DLD1 (cell line): ENCODE results near the gene ZDHHC22.

Experiments used
- in situ Hi-C: cut with HindIII; loops from 2 replicates; pipeline ENCODE4 v1.10.0; 2017; ENCODE audit warnings: low sequenced_read_pairs

The ZDHHC22 gene

DNA sequence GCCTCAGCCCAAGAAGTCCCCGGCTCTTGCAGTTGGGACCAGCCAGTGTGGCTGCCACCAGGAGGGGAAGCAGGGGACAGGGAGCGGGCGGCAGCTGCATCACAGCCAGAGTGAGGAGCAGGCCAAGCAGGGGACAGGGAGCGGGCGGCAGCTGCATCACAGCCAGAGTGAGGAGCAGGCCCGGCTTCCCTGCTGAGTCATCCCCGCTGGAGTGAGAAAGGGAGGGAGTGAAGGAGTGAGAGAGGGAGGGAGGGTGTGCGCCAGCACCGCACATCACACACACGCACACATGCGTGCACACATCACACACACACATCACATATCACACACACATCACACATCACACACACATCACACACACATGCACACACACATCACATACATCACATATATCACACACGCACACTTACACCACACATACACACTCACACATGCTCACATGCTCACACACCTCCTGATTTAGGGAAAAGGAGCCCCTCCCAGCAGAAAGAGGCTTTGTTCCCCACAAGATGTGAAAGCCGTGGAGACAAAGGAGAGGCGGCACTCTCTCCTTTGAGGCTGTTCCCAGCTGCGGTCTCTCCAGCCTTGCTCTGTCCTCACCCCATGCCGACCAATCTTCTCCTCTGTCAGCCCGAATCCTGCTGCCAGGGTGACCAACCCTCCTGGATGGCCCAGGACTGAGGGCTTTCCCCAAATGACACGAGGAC lies 16.7 kb upstream of the ZDHHC22 start:
- in situ Hi-C loops: no loop called here

DNA sequence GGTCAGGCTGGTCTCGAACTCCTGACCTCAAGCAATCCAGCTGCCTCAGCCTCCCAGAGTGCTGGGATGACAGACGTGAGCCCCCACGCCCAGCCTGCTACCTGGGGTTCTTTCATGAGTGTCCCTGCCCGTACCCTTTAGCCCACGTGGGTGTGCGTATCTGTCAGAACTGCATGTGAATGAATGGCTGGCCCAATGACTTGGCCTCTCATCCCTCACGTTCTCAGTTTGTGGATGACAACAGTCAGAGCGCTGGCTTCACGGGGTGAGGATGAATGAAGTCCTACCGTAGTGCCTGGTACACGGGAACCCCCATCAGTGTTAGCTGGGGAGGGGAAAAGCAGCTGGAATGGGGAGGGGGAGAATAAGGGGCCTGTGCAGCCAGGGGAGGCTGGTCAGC lies 16.1 kb upstream of the ZDHHC22 start:
- in situ Hi-C loops: no loop called here

DNA sequence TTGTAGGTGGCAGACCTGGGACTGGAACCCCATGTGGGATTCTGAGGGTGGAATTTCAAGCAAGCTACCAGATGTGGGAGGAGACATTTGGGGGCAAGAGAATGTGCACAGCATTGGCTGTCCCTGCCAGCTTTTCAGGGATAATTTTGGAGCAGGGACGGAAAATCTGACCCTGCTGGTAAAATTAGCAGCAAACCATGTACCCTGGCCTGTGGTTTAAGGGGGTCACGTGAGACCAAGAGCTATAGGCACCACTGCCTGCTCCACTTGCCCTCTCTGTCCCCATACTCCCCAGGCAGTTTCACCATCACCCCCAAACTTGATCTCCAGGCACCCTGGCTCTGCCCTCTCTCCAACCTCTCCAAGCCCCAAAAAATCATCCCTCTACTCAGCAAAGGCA lies 13.5 kb upstream of the ZDHHC22 start:
- in situ Hi-C loops: no loop called here

DNA sequence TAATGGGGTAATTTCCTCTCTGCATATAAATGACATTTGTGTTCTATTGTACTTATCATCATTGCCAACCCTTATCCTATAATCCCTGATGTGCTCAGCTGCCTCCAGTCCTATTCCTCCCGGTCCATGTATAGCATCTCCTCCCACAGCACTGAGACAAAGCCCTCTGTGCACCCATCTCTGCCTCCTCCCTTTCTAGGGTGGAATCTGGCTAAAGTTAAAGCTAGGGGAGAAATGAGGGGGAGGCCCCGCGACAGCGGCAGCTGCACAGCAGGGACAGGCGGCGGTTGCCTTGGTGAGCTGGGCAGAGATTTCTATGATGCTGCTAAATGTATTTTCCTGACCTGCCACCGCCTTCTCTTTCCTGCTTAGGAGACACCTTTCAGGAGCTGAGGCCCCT lies 12.8 kb upstream of the ZDHHC22 start:
- in situ Hi-C loops: no loop called here

DNA sequence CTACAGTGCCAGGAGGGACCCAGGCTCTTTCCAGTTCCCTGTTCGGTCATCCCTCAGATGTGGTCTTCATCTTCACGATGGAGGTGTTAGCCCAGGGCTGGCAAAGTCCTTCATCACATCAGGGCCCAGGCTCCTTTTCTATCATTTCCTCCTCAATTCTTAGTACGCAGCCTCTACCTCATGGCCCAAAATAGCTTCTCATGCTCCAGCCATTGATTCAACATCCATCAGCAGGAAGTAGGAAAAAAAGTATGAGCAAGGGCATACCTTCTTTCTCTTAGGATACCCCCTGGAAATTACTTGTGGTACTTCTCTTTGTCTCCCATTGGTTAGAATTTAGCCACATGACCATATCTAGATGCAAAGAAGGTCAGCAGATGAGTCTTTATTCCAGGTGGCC lies 12.2 kb upstream of the ZDHHC22 start:
- in situ Hi-C loops: no loop called here

DNA sequence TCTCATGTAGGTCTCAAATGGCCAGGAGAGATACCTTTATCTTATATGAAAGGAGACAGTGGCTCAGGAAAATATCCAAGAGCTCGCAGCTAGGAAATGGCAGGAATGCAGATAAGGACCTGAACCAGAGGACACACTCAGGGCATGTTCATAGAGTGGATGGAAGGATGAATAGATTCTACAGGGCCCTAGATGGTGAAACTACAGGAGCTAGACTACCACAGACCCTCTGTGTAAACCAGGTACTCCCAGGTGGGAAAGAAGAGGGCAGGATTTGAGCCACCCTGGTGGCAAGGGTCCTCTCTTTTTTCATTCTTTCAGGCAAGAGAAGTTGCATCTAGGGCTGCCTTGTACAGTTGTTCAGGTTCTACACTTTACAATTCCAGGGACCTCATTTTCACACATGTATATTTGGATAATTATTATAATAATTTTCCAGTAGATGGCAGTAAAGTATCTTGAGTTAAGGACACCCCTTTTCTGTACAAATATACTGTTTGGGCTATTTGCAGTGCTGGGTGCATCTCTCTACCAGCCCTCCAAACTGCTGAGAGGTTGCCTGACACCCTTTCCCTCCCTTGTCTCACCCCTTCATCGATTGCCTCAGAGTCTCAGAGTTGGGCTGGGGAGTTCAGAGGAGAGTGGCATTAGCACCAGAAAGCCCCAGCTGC lies 10.5 kb upstream of the ZDHHC22 start:
- in situ Hi-C loops: no loop called here

DNA sequence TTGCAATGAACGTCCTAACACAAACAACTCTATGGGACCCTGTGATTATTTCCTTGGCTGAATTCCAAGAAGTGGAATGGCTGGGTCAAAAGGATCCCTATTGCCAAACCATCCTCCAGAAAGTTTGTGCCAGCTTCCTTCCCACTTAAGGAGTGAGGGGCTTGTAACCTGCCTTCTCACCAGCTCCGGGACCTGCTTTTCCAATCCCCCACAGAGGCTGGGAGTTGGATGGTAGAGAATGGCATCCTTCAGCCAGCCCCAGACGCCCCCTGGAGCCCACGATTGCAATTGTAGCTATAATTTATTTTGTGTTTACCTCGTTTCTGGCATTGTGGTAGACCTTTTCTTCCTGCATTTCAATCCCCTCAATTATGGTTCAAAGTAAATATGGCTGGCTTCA lies 9.7 kb upstream of the ZDHHC22 start:
- in situ Hi-C loops: no loop called here

DNA sequence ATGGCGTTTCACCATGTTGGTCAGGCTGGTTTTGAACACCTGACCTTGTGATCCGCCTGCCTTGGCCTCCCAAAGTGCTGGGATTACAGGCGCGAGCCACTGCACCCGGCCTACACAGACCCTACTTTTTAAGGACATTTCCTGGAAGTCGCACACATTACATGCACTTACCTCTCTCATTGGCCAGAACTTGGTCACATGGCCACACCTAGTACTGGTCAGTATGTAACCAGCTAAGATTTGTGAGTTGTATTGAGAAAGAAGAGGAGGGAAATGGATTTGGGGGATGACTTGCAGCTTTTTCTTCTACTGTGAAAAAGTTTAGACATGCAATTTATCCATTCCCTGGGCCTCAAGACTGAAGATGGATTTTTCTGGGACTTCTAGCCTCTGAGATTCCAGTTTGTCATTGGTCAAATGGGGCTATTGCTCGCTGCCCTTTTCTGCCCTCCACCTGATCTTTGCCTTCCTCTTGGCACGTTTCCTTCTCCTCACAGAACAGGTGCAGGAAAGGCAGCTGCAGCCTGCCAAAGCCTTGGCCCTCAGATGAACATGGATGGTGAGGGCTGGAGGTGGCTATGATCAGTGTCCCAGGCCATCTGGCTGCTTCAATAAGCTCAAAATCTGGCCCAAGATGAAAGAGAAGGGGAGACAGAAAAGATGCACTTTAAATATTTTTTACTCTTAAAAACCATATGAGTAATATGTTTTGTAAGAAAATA lies 7.1 kb upstream of the ZDHHC22 start:
- in situ Hi-C loops: no loop called here

DNA sequence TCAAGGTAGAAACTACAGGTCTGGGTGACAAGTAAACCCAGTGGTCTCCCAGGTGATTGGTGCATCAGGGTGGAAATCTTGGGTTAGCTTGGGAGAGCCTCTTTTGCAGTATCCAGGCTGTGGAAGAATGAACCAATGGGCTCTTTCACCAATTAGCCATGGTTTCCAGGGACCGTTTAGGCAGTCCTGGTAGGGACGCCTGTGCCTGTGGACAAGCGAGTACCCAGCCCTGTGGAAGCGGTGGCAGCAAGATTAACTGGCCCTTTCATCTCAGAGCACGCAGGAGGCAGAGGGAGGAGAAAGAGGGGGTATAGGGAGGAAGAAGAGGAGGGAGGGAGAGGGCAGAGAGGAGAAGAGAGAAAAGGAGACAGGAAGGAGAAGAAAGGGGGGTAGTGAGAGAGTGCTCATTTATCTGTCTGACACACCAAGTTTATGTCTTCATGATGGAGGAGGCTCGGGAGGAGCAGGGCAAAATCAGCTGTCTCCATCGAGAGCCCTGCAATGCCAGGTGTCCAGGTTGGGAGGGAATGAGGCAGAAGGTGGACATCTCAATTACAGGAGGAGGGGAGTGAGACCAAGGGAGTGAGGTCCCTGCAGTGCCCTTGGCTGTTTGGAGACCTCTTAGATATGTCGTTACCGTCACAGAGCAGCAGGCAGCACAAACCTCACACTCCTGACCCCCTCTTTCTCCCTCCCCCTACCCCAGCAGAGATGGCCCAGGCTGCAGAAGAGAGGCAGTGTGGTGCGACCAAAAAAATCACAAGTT lies 4.6 kb upstream of the ZDHHC22 start:
- in situ Hi-C loops: no loop called here

DNA sequence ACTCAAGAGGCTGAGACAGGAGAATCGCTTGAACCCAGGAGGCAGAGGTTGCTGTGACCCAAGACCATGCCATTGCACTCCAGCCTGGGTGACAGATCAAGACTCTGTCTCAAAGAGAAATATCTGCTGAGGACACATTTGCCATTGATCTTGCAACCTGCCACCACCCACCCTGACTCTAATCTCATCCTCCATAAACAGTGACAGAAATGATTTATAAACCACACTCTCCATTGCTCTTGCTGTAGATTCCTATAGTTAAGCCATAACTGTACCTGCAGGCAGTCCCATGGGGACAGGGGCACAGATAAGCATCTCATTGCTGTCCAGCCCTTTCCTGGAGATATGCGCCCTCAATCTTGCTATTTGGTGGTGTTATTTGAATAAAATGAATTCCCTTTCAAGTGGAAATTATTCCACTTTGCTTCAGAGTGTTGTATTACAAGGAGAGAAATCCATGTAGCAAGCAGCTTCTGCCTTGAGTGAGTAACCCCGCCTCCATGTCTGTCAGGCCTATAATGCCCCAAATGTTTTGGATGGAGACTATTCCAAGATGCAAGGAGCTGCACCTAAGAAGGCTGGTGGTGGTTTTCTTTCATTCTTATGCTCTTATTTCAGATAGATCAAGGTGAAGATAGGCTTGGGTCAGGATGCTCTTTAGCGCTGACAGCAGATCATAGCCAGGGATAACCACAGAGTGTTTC lies 3.0 kb upstream of the ZDHHC22 start:
- in situ Hi-C loops: no loop called here

DNA sequence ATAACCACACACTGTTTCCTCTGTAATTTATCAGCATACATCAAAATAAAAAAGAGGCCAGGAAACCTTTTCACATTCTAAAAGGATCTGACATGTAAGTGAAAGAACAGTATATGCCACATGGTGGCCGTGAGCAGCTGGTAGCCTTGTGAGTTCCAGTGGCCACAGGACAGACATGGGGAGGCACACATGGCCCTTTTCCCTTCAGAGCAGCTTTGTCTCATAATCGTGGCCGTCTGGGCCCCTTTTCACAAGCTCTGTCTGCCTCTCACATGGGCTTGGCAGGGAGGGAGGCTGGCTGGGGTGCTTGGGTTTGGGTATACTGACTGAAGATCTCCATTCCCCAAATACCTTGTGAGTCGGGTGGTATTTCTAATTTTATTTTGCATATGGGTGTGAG lies 1.5 kb upstream of the ZDHHC22 start:
- in situ Hi-C loops: no loop called here

DNA sequence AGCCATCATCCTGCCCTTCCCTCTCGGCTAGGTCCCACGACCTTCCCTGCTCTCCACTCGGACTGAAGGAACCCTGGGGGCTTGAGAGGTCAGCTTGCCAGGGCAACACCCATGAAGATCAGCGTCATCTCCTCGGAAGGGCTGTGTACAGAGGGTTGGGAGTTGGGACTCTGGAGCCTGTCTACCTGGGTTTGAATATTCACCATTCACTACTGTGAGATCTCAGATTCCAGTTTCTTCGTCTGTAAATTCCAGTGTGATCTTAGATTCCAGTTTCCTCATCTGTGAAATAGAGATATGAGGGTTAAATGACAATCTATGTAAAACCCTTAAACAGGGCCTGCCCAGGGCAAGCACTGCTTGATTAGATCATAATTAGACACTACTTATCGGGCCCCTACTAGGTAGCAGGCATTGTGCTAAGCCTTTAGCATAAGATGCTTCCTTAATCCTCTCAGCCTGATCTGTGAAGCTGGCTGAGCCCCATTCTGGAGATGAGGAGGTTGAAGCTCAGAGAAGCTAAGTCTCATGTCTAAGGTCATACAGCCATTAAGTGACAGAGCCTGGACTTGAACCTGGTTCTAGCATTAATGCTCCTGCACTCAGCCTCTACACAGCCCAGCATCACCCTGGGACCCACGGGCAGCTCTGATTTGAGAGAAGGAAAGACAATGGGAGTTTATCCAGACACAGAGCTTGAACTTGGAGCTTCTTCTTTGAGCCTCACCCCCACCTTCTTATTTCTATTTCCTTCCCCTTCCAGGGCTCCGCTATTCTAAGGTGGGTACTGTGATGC lies 612 bp upstream of the ZDHHC22 start:
- in situ Hi-C loops: no loop called here

DNA sequence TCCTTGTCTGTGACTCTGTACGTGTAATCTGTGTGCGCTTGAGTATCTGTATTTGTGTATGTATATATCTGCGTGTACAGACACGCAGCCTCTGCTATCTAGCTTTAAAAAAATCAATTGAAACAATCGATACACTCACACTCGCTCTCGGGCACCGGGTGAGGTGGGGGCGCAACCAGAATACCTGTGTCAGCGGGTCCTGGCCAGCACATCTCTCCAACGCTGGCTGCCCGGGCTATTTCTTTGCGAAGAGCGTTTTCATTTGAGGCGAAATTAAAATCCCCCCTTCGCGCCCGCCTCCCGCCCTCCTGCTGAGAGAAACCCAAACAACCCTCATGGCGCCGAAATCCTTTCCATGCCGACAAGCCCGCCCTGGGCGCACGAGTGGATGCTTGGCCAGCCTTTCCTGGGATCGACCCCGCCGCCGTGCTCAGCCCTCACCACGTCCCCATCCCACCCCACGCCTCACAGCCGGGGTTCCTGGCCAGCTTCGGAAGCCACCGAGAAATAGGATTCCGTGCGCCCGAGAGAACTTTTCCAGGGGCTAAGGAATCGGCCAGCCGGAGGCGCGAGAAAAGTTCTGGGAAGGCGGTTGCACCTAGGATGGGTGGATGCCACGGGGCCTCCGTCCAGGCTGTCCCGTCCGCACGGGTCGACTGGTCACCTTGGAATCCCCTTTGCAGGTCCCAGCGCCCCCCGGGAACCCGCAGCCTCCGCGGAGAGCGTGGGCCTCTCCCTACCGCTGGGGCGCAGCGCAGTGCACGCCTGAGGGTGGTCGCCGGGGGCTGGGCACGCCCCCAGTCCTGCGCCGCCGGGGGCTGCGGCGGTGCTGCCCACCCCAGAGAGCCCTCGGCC lies 1.0 kb downstream of the ZDHHC22 start:
- in situ Hi-C loops: no loop called here

DNA sequence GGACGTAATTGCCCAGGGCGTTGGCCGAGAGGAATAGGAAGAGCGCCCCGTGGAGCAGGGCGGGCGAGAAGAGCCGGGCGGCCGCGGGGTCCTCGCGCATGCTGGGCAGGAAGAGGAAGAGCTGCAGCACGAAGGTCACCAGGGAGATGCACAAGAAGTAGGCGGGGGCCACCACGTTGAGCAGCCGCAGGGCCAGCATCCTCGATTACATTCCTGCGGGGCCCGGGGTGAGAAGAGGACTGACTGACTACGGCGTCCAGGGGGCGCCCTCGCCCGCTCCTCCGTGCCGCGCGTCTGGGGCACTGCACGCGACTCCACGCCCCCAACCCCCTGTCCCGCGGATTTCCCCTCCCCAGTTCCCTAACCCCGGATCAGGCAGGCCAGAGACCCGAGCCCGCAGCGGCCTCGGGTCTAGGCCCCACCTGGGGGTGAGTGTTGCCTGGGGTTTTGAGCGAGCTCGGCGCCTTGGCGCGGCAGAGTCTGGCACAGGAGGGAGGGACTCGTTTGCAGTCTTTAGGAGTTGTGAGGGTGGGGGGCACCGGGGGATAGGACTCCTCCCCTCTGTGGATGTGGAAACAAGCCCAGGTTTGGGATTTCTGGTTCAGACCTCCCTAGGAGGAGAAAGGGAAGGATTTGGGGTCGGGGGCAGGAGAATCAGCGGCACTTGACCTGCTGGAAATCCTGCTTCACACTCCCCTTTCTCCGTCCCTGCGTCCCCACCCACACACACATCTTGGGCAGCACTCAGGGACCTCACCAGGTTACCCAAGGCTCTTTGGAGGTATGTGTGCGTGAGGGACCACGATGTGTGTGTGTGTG lies 1.8 kb downstream of the ZDHHC22 start:
- in situ Hi-C loops: no loop called here

DNA sequence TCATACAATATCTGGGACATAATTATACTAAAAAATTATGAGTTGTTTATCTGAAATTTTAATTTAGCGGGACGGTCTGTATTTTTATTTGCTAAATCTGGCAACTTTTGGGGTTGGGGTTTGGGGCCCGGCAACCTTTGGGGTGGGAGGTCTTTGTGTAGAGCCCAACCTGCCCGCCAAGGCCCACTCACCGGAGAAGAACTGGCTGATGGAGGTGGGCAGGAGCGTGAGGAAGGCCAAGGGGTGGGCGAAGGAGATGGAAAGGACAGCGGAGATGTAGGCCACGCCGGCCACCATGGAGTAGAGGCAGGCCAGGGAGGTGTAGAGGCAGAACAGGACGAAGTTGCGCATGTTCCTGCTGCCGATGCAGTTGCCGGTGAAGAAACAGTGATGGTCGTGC lies 2.6 kb downstream of the ZDHHC22 start:
- in situ Hi-C loops: no loop called here

DNA sequence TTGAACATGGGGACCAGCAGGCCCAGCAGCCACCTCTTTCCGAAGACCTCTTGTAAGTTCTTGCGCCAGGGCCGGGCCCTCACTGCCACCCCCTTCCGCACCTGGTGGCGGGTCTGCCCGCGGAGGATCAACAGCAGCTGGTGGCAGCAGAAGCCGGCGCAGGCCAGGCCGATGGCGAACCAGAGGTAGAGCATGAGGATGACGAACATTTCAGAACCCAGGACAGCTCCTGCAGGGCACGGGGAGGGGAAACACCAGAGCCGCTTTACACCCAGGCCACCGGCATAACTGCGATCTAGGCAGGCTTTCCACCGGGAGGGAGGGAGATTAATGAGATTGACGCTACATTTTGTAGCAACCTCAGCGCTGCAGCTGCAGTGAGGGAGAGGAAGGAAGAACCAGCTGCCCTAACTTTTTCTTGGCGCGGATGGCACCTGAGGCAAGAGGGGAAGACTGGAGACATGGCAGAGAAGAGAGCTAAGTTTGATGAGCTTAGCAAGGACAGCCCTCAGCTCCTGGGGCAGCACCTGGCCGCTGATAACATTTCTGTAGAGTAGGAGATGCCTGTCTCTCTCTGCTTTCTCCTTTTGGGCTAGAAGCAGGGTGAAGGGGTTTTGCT lies 7.8 kb downstream of the ZDHHC22 start:
- in situ Hi-C loops: no loop called here

DNA sequence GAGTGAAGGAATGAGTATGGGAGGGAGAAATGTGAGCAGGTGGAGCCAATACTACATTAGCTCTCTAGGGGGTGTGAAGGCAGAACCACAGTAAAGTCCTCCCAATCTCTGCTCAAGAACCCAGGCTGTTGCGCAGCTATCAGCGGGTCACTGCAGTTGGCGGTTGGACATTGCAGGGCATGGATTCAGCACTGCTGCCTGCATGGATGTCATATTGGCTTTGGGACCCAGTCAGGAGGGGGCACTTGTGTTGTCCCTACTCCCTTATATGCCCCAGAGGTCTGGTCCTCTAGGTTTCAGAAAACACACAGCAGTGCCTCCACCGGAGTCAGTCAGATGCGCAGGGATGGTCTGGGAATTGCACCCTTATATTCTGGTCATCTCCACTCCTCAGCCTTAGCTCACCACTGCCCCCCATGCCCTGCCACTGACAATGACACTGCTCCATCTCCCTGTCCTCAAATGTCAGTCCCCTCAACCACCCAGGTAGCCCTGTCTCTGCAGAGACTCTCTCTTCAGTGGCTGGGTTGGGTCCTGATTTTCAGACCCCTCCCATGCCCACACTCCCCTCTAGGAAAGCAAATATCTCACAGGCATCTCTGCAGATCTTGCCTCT lies 9.6 kb downstream of the ZDHHC22 start:
- in situ Hi-C loops: no loop called here
